Muscle of back (tissue), 11 donors: ENCODE measurements around the gene PRX. TPM values are rescaled to one million over a fixed set of nuclear protein-coding genes. Genes with fewer than 3 reads are reported as not detected.
A peak's percentile ranks its signal among the peaks of the same experiment; 100 is the strongest.
"Not testable (repeated sequence)": the region's sequence is repeated elsewhere in the genome, so short reads cannot be mapped to it uniquely, and the experiment has no call there.

Experiments used
- DNase-seq, 3 donors: peaks; one replicate each; pipeline versions ENCODE4 v3.0.0 to v3.0.0-alpha.2; 2013
- polyA plus RNA-seq, 10 donors: library from polyadenylated mRNA; unstranded; fragments of 120-200 nt; gene quantifications; one replicate each; pipeline ENCODE4 v1.2.1, GENCODE V29; 2013; ENCODE audit not compliant: insufficient read length in 10 of 10

Gene PRX
- polyA plus RNA-seq, 10 donors = 6.0 to 9.0 (median 7.5) TPM

DNA sequence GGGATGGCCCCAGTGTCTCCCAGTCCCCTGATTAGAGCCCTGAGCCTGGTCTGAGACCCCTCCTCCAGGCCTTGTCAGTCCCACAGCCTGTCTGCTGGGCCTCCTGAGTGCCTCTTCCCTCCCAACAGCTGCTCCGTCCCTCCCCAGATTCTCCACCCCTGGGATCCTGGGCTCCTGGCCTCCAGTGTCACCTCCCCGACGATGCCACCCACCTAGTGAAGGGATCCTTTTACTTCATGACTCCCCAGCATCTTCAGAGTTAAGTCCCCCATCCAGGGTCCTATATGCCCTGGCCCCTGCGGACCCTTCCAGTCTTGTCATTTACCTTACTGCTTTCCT lies 4.4 kb upstream of the PRX start:
- DNase-seq = peak in 1 of 3 donors; percentile 61

DNA sequence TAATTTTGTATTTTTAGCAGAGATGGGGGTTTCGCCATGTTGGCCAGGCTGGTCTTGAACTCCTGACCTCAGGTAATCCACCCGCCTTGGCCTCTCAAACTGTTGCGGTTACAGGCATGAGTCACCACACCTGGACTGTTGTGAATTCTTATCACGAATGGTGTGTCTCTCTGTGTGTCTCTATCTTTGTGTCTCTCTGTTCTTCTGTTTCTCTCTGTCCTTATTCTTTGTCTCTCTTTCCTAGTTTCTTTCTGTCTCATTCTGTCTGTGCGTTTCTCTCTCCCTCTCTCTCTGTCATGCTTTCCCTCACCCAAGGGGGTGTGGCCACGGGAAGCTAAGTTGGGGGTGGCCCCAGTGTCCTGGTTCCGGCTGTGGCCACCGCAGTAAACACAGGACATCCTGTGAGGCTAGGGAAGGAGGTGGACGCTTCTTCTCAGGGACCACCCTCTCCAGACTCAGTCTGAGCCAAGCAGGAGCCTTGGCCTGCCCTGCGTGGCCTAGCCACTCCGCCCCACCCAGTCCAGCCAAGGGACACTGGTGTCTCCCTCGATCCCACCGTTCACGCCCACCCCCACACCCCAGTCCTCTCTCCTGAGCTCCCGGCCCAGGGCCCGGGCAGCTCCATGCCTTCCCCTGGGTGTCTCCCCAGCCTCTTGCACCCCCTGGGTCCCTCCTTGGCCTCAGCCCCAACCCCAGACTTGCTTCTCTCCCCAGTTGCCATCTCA lies 3.9 kb upstream of the PRX start:
- peak in 2 of 3 donors; percentile 74 to 88 for DNase-seq

DNA sequence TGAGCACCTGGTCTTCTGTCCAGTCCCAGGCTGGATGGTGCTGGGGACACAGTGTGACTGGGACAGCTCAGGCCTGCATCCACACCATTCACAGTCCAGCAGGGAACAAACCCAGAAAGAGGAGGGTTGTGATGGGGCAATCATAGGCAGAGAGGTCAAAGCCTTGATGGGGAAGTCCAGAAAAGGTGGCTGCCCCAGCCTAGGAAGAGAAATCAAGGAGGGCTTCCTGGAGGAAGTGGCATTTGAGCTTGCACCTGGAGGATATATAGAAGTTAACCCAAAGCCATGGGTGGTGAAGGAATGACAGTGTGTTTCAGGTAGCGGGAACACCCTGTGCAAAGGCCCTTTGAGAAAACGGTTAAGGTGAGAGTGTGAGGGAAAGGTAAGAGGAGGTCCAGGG lies 2.6 kb upstream of the PRX start:
- no peak for DNase-seq

DNA sequence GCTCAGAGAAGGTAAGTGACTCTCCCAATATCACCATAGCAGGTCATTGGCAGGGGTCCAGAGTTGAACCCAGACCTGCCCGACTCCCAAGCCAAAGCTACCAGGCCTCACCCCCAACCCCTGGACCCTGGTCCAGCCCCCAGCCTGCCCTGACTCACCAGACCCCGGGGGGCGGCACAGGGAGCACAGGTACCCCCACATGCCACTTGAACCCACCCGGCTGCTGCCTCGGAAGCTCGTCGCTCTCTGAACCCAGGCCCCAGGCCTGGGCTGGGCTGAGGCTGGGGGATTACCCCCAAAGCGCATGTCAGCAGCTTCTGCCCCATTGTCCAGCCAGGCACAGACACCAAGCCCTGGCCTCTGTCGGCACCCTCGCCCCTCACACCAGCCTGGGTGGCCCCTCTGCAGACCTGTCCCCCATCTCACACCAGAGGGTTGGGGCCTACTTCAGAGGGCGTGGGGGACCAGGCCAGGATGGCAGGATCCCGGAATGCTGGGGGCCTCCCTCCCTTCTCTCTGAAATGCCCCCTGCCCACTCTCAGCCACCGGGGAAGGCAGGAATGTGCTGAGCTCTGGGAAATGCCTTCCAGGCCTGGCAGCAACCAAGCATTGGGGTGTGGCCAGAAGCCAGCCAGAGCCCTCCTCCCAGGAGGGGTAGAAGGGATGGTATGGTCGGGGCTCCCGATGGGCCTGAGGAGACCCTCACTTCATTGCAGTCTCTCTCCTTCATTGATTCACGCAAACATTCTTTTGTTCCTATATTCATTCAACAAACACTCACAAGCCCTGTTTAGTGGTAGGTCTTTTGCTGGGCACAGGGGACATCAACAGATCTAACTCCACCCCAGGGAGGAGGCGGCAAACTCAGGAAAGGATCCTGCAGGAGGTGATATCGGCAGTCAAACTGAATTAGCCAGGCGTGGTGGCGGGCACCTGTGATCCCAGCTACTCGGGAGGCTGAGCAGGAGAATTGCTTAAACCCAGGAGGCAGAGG lies 1.7 kb upstream of the PRX start:
- no peak for DNase-seq

DNA sequence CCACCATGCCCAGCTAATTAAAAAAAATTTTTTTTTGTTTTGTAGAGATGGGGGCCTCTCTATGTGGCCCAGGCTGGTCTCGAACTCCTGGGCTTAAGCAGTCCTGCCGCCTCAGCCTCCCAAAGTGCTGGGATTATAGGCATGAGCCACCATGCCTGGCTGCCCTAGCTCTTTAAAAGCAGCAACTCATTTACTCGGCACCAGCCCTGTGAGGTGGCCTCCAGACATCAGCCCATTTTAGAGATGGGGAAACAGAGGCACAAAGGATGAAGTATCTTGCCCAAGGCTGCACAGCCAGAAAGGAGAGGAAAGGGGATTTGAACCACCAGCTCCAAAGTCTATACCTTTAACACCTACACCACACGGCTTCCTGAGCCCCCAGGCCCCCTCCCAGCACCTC lies 312 bp downstream of the PRX start:
- DNase-seq = no peak

DNA sequence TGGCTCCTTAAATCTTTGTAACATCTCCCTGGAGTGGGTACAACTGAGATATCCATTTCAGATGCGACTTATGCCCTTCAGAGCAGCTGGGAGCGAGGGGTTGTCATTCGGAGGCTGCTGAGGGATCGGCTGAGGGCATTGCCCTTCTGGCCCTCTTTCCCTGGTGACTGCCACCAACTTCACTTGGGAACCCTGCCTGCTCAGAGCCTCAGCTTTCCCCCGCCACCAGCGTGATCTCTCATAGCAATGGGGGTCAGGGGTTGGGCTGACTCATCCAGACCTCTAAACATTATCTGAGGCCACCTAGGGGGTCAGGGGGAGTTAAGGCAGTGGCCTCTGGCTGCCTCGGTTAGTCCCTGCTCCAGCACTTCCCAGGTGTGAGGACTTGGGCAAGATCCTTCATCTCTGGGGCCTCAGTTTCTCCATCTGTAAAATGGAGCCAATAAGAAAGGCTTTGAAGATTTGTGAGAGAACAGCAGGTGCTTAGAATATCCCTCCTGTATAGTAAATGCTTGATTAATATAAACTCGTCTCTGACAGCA lies 1.1 kb downstream of the PRX start:
- DNase-seq = no peak

DNA sequence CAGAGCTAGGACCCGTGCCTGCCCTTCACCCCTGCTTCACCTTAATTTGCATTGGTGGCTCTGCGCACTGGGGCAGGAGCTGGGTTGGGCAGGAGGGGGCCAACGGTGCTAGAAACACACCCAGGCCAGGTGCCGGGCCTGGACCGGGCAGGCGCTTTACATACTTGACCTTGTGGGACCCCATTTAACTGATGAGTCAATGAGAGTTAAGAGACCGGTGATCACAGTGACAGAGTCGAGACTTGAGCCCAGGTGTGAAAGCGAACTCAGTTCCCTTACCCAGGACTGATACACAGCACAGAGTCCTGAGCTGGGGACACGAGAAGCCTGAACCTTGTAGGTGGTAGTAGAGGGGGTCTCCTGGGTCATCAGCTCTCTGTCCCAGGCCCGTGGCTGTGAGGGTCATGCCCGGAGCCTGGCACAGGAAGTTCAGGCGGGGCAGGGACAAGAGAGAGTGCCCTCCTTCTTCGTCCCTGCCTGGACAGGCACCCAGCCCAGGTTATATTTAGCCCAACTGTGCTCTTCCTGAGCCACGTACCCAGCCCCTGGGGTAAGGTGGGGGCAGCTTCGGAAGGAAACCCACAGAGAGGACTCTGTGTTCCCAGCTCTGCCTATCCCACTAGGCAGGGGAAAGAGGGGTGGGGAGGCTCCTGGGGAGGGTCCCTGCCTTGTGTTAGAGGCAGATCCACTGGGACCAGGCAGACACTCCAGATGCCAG lies 1.9 kb downstream of the PRX start:
- no peak for DNase-seq

DNA sequence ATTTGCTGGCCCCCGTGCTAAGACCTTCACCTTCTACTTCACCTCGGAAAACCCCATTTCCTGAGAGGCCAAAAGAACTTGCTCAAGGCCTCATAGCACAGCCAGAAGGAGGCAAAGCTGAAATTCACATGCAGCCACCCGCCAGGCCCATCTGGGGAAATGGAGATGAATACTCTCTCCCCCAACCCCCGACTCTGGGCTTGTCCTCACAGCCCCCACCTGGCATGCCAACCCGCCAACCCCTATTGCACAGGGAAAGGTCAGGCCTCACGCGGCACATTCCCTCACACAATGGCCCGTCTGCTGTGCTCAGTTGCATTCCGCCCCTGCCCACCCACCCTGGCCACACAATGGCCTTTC lies 3.2 kb downstream of the PRX start:
- DNase-seq = no peak

DNA sequence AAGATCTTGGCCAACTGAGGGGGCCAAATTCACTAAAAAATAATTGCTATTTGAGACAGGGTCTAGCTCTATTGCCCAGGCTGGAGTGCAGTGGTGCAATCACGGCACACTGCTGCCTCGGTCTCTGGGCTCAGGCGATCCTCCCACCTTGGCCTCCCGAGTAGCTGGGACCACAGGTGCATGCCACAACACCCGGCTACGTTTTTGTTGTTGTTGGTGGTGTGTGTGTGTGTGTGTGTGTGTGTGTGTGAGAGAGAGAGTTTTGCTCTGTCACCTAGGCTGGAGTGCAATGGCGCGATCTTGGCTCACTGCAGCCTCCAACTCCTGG lies 4.6 kb downstream of the PRX start:
- not testable (repeated sequence) for DNase-seq

DNA sequence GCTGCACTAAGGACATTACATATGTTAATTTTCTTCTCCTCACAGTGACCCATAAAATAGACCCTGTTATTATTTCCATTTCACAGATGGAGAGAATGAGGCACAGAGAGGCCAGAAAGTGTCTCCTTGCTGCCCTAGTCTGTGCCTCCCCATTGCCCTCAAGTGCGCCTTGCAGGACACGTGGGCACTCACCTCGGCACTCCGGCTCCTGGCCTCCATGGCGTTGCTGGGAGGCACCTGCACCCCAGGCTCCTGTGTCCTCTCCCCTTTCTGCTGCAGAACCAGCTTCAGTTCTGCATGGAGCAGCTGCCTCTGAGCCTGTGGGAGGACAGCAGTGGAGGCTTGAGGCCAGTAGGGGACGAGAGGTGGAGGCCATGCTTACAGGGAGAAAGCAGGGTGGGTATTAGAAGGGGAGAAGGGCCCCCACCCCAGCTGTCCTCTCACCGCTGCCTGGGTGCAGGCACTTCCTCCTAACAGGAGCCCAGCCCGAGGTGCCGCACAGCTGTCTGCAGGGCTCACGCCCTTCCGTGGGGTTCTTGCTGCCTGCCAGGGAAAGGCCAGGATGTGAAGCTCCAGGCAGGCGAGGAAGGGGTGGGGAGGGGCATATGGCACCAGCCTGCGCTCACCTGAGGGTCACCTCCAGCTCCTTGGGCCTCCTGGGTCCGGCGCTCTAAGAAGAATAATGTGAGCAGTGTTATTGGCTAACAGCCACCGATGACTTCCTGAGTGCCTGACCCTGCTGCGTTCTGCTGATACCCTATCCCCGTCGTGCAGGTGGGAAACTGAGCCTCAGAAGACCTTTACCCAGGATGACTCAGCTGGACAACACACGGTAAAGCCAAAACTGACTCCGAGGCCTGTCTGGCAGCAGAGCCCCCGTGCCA lies 5.2 kb downstream of the PRX start:
- no peak for DNase-seq

DNA sequence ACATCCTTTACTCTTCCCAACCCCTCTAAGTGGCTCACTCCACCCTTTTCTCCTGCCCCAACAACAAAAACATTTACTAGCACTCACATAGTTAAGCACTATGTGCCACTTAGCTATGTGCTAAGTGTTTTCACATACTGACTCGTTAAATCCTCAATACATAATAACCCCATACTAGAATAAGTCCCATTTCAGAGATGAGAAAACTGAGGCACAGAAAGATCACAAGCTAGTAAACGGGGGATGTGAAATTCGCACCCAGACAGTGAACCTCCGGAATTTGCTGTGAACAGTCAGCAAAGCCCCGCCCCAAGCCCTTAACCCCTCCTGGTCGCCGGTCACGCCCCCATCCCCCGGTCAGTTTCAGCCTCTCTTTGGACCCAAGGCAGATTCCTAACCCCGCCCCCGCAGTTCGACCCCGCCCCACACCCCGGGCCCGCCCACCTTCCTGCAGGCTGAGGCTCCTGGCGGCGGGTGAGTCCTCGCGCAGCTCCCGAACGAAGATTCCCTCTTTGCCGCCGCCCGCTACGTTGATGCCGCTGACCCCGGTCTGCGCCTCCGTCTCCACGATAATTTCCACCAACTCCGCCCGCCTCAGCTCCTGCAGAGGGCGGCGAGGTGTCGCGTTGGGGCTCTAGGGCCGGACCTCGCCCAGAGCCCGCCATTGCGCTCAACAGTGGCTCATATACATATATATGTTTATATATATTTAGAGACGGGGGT lies 9.8 kb downstream of the PRX start:
- DNase-seq = peak; percentile 79 to 94 (median 88)

DNA sequence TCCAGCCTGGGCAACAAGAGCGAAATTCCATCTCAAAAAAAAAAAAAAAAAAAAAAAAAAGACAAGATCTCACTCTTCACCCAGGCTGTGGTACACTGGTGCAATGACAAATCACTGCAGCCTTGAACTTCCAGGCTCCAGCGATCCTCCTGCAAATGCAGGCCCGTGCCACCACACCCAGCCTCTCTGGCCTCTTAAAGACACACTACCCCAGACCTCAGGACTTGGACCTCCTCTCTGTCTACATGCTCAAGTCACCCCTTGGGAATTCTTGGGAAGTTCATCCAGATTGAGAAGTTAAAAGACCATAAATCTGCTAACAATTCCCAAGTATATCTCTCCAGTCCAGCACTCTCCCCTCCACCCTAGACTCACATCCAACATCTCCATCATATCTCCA lies 12.6 kb downstream of the PRX start:
- peak in 1 of 3 donors; percentile 30 for DNase-seq

DNA sequence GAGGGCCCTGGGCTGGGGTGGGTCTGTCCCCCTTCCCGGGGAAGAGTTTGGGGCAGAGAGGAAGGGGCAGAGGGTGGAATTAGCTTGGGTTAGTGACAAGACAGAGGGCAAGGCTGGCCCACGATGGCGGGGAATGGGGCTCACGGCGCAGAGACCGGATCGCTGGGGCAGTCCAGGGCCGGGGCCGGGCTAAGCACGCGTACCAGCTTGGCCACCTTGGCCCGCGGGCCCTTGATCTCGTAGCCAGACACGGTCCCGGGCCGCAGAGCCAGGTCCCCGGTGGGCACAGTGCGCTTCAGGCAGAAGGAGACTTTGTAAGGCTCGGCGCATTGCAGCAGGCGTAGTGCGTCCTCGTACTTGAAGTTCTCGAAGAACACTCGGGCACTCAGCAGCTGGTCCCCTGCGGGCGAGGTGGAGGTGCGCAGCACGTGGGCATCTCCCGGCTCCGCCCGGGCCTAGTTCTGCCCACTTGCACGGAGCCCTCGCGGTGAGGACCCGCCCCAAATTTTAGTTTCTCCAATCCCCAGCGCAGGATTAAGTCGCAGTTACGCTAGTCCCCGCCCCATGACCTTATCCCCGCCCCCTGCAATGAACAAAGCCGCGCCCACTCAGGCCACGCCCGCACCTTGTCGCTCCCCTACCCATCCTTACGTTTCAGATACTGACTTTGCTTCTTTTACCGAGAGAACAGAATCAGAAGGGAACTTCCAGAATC lies 14.6 kb downstream of the PRX start:
- peak in 1 of 3 donors; percentile 36 for DNase-seq

DNA sequence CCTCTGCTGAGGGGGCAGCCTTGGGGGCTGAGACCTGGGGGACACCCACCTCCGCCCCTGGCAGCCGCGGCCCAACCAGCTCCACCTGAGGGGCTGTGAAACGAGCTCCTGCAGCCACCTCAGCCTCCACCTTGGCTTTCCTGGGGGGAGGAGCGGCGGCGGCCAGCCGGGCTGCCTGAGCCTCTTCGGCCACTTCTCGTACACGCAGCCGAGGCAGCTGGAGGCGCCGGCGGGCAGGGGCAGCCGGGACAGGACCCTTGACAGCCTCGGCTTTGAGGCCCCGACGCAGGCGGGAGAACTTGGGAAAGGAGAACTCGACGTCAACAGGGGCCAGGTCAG lies 15.6 kb downstream of the PRX start:
- DNase-seq = no peak

DNA sequence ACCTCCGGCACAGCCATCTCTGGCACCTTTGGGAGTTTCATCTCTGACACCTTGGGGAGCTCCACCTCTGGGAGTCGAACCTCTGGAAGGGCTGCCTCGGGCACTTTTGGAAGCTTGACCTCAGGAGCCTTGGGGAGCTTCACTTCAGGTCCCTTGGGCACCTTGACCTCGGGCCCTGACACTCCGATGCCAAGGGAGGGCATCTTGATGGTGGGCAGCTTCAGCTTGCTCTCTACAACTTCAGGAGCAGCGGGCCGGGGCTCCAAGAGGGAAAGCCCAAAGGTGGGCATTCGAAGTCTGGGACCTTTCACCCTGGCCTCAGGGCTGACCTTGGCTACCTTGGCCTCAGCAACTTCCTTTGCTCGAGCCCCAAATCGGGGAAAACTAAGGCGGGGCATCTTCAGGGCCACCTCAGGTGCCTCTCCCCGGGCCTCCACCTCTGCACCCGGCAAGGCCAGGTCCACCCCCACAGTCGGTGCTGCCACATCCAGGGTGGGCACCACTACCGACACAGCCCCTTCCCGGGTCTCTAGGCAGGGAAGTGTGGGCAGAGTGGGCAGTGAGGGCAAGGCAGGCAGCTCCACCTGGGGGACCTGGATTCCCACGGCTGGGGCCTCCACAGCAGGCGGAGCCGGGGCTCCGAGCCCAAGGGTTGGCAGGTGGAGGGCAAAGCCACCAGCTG lies 16.2 kb downstream of the PRX start:
- DNase-seq = no peak

DNA sequence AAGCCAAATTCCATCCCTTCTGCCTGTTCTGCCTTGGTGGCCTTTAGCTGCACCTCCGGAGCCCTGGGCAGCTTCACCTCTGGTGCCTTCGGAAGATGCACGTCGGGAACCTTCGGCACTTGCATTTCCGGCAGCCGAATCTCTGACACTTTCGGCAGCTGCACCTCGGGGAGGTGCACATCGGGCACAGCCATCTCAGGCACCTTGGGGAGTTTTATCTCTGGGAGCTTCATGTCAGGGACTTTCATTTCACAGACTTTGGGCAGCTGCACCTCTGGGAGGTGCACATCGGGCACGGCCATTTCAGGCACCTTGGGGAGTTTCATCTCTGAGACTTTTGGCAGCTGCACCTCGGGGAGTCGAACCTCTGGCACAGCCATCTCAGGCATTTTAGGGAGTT lies 17.2 kb downstream of the PRX start:
- no peak for DNase-seq

DNA sequence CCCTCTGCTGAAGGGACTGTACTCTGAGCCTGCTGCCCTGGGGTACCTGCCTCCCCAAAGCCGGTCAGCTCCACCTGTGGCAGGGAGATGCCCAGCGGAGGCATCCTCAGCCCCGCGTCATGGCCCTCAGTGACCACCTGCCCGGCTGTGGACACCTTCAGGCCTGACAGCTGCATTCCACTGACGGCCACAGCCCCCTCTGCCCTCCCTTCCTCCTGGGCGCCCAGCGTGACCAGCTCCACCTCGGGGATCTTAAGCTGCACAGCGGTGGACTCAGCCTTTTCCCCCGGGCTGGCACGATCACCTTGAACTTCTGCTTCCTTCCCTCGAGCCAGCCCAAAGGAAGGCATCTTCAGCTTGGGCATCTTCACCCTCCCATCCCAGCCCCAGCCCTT lies 18.4 kb downstream of the PRX start:
- no peak for DNase-seq

DNA sequence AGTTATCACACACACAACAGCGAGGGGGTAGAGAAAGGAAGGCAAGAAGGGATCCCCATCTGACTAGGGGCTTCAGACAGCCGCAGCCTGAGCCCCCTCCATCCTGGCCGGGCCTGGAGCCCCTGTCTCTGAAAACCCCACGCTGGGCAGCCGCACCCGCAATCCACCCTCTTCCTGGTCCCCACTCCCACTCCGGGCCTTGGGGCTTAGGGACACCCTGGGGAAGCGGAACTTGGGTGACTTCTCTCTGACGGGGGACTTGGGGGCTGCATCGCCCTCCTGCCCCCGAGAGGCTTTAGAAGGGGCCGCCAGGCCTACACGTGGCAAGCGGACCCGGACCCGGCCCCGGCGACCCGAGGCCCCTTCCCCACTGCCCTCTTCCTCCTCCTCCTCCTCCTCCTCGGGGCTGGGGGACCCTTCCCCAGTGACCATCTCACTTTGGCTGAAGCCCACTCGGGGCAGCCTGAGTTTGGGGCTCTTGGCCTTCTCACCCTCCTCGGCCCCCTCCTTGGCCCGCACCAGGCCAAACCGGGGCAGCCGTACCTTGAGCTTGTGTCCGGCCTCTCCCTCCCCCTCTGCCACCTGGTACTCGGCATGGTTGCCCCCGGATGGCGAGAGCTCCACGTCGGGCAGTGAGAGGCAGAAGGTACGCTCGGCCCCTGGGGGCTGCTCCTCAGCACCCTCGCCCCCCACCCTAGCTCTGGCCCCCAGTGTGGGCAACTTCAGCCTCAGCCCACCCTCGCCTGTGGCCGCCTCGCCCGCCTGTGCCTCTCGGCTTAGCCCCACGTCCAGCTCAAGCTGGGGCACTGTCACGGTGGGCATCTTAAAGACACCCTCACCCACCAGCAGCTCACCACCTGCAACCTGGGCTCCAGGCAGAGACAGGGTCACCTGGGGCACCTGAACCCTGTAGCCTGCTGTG lies 19.0 kb downstream of the PRX start:
- DNase-seq = no peak
